Epithelial cell of esophagus (primary cell): ENCODE results near the gene PDE7B.

Source experiments
- DNase-seq: peaks from one replicate; pipeline ENCODE4 v3.0.0; 2010; ENCODE audit warnings: low read depth
- H3K4me3 ChIP-seq: 2 replicates; pipeline ENCODE4 v1.5.1; 2011; ENCODE audit warnings: mild to moderate bottlenecking, low read length, control low read depth
- CTCF ChIP-seq: IDR thresholded peaks from 2 replicates; pipeline ENCODE4 v1.5.1; 2011; ENCODE audit warnings: low read depth, mild to moderate bottlenecking, low read length, control low read depth, inconsistent platforms; ENCODE audit not compliant: insufficient read depth; ENCODE audit errors: missing control alignments

The PDE7B gene

GRCh38 chr6:136108361-136108945 lies 257.0 kb downstream of the PDE7B start:
- H3K4me3 ChIP-seq = no peak overlapping the region
- no peak for TF ChIP-seq CTCF
- DNase-seq = no peak

- TF ChIP-seq CTCF = no peak
- H3K4me3 ChIP-seq = no peak overlapping the region
- no peak for DNase-seq
Observed at GRCh38 chr6:136111831-136112230, 260.3 kb downstream of the PDE7B start.

GRCh38 chr6:136112262-136112661 lies 260.8 kb downstream of the PDE7B start:
- no peak for DNase-seq
- H3K4me3 ChIP-seq = no peak overlapping the region
- TF ChIP-seq CTCF = no peak

- H3K4me3 ChIP-seq = no peak overlapping the region
- TF ChIP-seq CTCF = no peak
- DNase-seq = peak; percentile 83
Observed at GRCh38 chr6:136113736-136114173, 262.3 kb downstream of the PDE7B start.

- no peak for TF ChIP-seq CTCF
- H3K4me3 ChIP-seq = no peak overlapping the region
- peak; percentile 61 for DNase-seq
Observed at GRCh38 chr6:136114661-136115060, 263.2 kb downstream of the PDE7B start.

GRCh38 chr6:136115941-136116340 lies 264.4 kb downstream of the PDE7B start:
- no peak for TF ChIP-seq CTCF
- H3K4me3 ChIP-seq = no peak overlapping the region
- DNase-seq = no peak

- H3K4me3 ChIP-seq = no peak overlapping the region
- no peak for DNase-seq
- TF ChIP-seq CTCF = no peak
Observed at GRCh38 chr6:136117081-136117480, 265.6 kb downstream of the PDE7B start.
